Thyroid gland (tissue), 4 donors: ENCODE measurements around the gene DRD2.

Experiments used
- POLR2A ChIP-seq, 2 donors: fragments of 450-650 bp; IDR thresholded peaks; one replicate each; pipeline ENCODE4 v1.6.1; 2017; ENCODE audit warnings: antibody characterized with exemption in 2 of 2, mild to moderate bottlenecking in 2 of 2, moderate library complexity in 1 of 2
- TF ChIP-seq, protein P1 (sequence below), 6 experiments: fragments of 200-600 bp in 3 of 6; fragments of 450-650 bp in 3 of 6; sonication (generic) in 3 of 6; IDR thresholded peaks; one replicate each; pipeline ENCODE4 v1.5.1; 2016 to 2019; ENCODE audit warnings: antibody characterized with exemption in 6 of 6, mild to moderate bottlenecking in 2 of 6, inconsistent platforms in 1 of 6, moderate library complexity in 1 of 6

DNA sequence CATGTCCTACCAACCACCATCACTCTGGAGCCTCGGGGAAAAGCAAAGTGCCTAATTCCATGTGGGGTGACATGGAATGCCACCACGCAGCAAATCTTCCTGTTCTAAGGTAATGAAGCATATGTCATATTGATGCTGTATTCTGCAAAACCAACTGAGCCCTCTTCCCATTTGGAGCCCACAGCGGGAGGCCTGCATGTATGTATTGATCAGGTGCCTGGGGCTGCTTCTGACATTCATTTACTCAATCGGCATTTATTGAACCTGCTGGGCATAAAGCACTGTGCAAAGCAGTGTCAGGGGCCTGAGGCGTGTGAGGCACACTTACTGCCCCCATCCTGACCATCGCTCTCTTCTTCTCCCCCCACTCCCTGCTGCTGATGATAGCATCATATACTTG, 48.5 kb downstream of the DRD2 start:
- TF ChIP-seq, protein P1, sequence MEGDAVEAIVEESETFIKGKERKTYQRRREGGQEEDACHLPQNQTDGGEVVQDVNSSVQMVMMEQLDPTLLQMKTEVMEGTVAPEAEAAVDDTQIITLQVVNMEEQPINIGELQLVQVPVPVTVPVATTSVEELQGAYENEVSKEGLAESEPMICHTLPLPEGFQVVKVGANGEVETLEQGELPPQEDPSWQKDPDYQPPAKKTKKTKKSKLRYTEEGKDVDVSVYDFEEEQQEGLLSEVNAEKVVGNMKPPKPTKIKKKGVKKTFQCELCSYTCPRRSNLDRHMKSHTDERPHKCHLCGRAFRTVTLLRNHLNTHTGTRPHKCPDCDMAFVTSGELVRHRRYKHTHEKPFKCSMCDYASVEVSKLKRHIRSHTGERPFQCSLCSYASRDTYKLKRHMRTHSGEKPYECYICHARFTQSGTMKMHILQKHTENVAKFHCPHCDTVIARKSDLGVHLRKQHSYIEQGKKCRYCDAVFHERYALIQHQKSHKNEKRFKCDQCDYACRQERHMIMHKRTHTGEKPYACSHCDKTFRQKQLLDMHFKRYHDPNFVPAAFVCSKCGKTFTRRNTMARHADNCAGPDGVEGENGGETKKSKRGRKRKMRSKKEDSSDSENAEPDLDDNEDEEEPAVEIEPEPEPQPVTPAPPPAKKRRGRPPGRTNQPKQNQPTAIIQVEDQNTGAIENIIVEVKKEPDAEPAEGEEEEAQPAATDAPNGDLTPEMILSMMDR (IDR thresholded peaks at IDR 0.05), result no peak
- TF ChIP-seq POLR2A (IDR thresholded peaks at IDR 0.05), result no peak
